Caco-2 (cell line): ENCODE data around the gene TEX30. TPM values are rescaled to one million over a fixed set of nuclear protein-coding genes. Genes with fewer than 3 reads are reported as not detected.

Source experiments
- BruUV-seq: library from RNA; stranded (reverse); fragments of 400-500 nt; replicated peaks from 2 replicates; lab custom pipeline; 2021; lab: Mats Ljungman, UMichigan
- CTCF ChIA-PET: fragments of 300-600 bp; sonication (Branson Sonifier 250); formaldehyde crosslinking; loops from one replicate; lab custom pipeline; 2022; ENCODE audit warnings: antibody characterized with exemption; lab: Charles Lee
- POLR2A ChIA-PET: fragments of 300-600 bp; sonication (Branson Sonifier 250); formaldehyde crosslinking; loops from one replicate; lab custom pipeline; 2022; ENCODE audit warnings: antibody characterized with exemption; lab: Charles Lee
- DNase-seq, 2 experiments: peaks; one replicate each; pipeline versions ENCODE4 v3.0.0 to v3.0.0-alpha.2; 2020 to 2022
- H3K27me3 ChIP-seq: replicated peaks from 2 replicates; pipeline ENCODE4 v1.6.0; 2011; ENCODE audit warnings: low read length; ENCODE audit not compliant: control insufficient read depth, insufficient read depth
- H3K36me3 ChIP-seq: 2 replicates; pipeline ENCODE4 v1.5.1; 2011; ENCODE audit warnings: low read length; ENCODE audit not compliant: control insufficient read depth, insufficient read depth
- H3K4me1 ChIP-seq: fragments of 250-450 bp; sonication (Bioruptor Pico); 2 replicates; pipeline ENCODE4 v1.5.1; 2020; ENCODE audit warnings: mild to moderate bottlenecking
- H3K4me3 ChIP-seq: 2 replicates; pipeline ENCODE4 v1.5.1; 2011; ENCODE audit warnings: low read depth, mild to moderate bottlenecking, control low read depth, low read length
- H3K9me3 ChIP-seq: fragments of 250-450 bp; sonication (Bioruptor Pico); 2 replicates; pipeline ENCODE4 v1.5.1; 2020; ENCODE audit warnings: mild to moderate bottlenecking, moderate library complexity
- H3K27ac Mint-ChIP-seq: one replicate; pipeline ENCODE4 v1.8.0; 2022; ENCODE audit warnings: mixed read lengths; ENCODE audit not compliant: unreplicated experiment
- H3K27me3 Mint-ChIP-seq: one replicate; pipeline ENCODE4 v1.8.0; 2022; ENCODE audit warnings: mixed read lengths; ENCODE audit not compliant: insufficient read depth, unreplicated experiment
- H3K36me3 Mint-ChIP-seq: one replicate; pipeline ENCODE4 v1.8.0; 2022; ENCODE audit warnings: mild to moderate bottlenecking, mixed read lengths; ENCODE audit not compliant: insufficient read depth, unreplicated experiment
- H3K4me1 Mint-ChIP-seq: one replicate; pipeline ENCODE4 v1.8.0; 2022; ENCODE audit warnings: low read depth, mixed read lengths; ENCODE audit not compliant: unreplicated experiment
- H3K4me3 Mint-ChIP-seq: one replicate; pipeline ENCODE4 v1.8.0; 2022; ENCODE audit warnings: mild to moderate bottlenecking, moderate library complexity, mixed read lengths; ENCODE audit not compliant: unreplicated experiment
- H3K9me3 Mint-ChIP-seq: one replicate; pipeline ENCODE4 v1.8.0; 2022; ENCODE audit warnings: mixed read lengths; ENCODE audit not compliant: unreplicated experiment
- intact Hi-C: fragments of 100-400 bp; cut with micrococcal nuclease; formaldehyde crosslinking; loops from one replicate; pipeline ENCODE4 v1.10.0; 2022; ENCODE audit not compliant: unreplicated experiment
- total RNA-seq: library from RNA; stranded (reverse); gene quantifications from 2 replicates; pipeline ENCODE4 v1.2.3, GENCODE V29; 2022
- TF ChIP-seq, protein P1 (sequence below), 2 experiments: fragments of 200-600 bp in 1 of 2; IDR thresholded peaks; 1 replicate in 1 of 2; 2 replicates in 1 of 2; pipeline versions ENCODE4 v1.5.1 to v1.8.0; 2011 to 2022; ENCODE audit warnings: antibody characterized with exemption in 1 of 2, control low read depth in 1 of 2, inconsistent platforms in 1 of 2, low read depth in 1 of 2, low read length in 1 of 2, mild to moderate bottlenecking in 1 of 2, moderate library complexity in 1 of 2; ENCODE audit not compliant: insufficient read depth in 1 of 2, severe bottlenecking in 1 of 2, unreplicated experiment in 1 of 2

Gene TEX30
- total RNA-seq, 1 experiment from 2014 or later: 30.4 TPM

DNA sequence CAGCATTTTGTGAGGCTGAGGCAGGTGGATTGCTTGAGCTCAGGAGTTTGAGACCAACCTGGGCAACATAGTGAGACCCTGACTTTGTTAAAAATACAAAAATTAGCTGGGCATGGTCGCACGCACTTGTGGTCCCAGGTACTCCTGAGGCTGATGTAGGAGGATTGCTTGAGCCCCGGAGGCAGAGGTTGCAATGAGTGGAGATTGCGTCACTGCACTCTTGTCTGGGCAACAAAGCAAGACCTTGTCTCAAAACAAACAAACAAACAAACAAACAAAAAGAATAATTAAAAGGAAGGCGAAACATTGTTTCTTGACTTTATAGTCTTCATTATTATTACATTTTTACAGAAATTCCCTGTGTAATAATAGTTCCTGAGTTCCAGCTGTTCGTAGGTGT, 41.2 kb upstream of the TEX30 start:
- peaks cover 23% of the 10 kb centered on the region for H3K4me1 ChIP-seq
- no peak for DNase-seq
- TF ChIP-seq, protein P1, sequence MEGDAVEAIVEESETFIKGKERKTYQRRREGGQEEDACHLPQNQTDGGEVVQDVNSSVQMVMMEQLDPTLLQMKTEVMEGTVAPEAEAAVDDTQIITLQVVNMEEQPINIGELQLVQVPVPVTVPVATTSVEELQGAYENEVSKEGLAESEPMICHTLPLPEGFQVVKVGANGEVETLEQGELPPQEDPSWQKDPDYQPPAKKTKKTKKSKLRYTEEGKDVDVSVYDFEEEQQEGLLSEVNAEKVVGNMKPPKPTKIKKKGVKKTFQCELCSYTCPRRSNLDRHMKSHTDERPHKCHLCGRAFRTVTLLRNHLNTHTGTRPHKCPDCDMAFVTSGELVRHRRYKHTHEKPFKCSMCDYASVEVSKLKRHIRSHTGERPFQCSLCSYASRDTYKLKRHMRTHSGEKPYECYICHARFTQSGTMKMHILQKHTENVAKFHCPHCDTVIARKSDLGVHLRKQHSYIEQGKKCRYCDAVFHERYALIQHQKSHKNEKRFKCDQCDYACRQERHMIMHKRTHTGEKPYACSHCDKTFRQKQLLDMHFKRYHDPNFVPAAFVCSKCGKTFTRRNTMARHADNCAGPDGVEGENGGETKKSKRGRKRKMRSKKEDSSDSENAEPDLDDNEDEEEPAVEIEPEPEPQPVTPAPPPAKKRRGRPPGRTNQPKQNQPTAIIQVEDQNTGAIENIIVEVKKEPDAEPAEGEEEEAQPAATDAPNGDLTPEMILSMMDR (IDR thresholded peaks at IDR 0.05; ENCODE audit: insufficient read depth in 1 of 2, low read depth in 1 of 2, low read length in 1 of 2, severe bottlenecking in 1 of 2, unreplicated experiment in 1 of 2): no peak
- peaks cover 4% of the 10 kb centered on the region for H3K36me3 Mint-ChIP-seq
- H3K4me3 ChIP-seq: no peak overlapping the region
- CTCF ChIA-PET: no interaction called here
- BruUV-seq: no TSS peak
- intact Hi-C loops: no loop called here
- peaks cover 16% of the 10 kb centered on the region for H3K4me1 Mint-ChIP-seq
- no peaks in the 10 kb centered on the region for H3K27me3 Mint-ChIP-seq
- H3K36me3 ChIP-seq: no peaks in the 10 kb centered on the region
- H3K4me3 Mint-ChIP-seq: no peak overlapping the region
- no peaks in the 10 kb centered on the region for H3K9me3 ChIP-seq
- H3K27ac Mint-ChIP-seq: no peak overlapping the region
- no peaks in the 10 kb centered on the region for H3K27me3 ChIP-seq
- peaks cover 6% of the 10 kb centered on the region for H3K9me3 Mint-ChIP-seq
- POLR2A ChIA-PET: no interaction called here

DNA sequence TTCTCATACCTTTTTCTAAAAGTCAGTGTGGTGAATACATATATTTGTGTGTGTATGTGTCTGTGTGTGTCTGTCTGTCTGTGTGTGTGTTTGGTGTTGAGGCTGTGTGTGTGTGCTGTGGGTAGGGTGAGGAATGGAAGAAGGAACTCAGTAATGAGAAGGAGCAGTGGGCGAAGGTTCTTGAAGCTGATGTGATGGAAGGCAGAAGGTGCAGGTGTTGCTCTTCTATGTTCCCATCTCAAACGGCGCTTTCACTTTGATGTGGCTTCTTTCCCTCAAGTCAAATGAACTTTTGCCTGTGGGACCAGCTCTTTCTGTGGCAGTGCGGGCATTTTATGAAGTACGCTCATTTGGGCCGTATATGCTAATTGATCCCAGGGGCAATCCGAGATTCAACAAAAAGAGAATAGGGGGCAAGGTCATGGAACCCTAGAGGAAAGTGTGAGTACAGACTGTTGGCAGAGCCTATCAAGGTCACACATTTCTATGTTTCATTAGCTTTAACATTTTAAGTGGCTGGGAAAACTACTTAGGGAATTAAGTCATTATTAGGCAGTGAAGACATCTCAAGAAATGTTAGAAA, 40.5 kb upstream of the TEX30 start:
- H3K27me3 Mint-ChIP-seq: no peaks in the 10 kb centered on the region
- BruUV-seq: no TSS peak
- no peaks in the 10 kb centered on the region for H3K27me3 ChIP-seq
- no peak overlapping the region for H3K27ac Mint-ChIP-seq
- TF ChIP-seq, protein P1 (IDR thresholded peaks at IDR 0.05; ENCODE audit: insufficient read depth in 1 of 2, low read depth in 1 of 2, low read length in 1 of 2, severe bottlenecking in 1 of 2, unreplicated experiment in 1 of 2): no peak
- ChIA-PET CTCF (no interaction called here), POLR2A (no interaction called here)
- H3K4me3 ChIP-seq: no peak overlapping the region
- H3K4me1 ChIP-seq: peaks cover 20% of the 10 kb centered on the region
- no peaks in the 10 kb centered on the region for H3K36me3 ChIP-seq
- H3K9me3 ChIP-seq: no peaks in the 10 kb centered on the region
- intact Hi-C loops: no loop called here
- H3K9me3 Mint-ChIP-seq: peaks cover 8% of the 10 kb centered on the region
- no peak for DNase-seq
- H3K4me3 Mint-ChIP-seq: no peak overlapping the region
- H3K36me3 Mint-ChIP-seq: peaks cover 6% of the 10 kb centered on the region
- peaks cover 16% of the 10 kb centered on the region for H3K4me1 Mint-ChIP-seq

DNA sequence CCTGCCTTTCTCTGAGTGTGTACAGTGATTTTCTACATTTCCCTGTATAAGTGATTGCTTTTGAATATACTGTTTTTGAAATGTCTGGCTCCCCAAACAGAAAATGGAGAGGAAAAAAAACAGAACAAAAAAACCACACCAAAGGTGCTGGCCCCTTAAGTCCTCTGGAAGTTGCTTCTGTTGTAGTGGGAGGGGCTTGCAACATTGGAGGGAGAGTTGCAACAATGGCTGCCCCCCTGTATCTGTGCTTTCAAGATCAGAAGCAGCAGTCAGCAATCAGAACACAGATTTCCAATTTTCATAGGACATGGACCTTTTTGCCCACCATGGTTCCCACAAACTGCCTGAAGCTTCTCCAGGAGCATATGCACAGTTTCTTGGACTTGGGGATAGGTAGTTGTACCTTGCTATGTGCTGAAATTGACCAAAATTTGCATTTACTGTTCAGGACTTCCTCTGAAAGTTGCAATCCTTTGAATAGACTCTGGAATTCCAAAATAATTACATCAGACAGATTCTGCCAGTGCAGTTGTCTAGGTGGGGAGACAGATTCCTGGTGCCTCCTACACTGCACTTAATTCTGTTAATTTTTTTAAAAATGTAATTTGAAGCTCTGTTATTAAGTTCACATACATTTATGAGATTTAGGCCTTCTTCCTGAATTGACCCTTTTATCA, 39.2 kb upstream of the TEX30 start:
- intact Hi-C loops: no loop called here
- no peaks in the 10 kb centered on the region for H3K9me3 ChIP-seq
- no peak overlapping the region for H3K4me3 ChIP-seq
- H3K4me1 ChIP-seq: peaks cover 7% of the 10 kb centered on the region
- Mint-ChIP-seq H3K9me3 (peaks cover 8% of the 10 kb centered on the region), H3K27me3 (no peaks in the 10 kb centered on the region), H3K27ac (no peak overlapping the region), H3K36me3 (peaks cover 6% of the 10 kb centered on the region), H3K4me1 (peaks cover 8% of the 10 kb centered on the region), H3K4me3 (no peak overlapping the region)
- no peaks in the 10 kb centered on the region for H3K36me3 ChIP-seq
- TF ChIP-seq, protein P1 (IDR thresholded peaks at IDR 0.05; ENCODE audit: insufficient read depth in 1 of 2, low read depth in 1 of 2, low read length in 1 of 2, severe bottlenecking in 1 of 2, unreplicated experiment in 1 of 2): no peak
- POLR2A ChIA-PET: no interaction called here
- no TSS peak for BruUV-seq
- DNase-seq: no peak
- no peaks in the 10 kb centered on the region for H3K27me3 ChIP-seq
- CTCF ChIA-PET: no interaction called here
